IMR-90 (cell line): ENCODE results near the gene DAD1. TPM values are rescaled to one million over a fixed set of nuclear protein-coding genes. Genes with fewer than 3 reads are reported as not detected.

Experiments used
- ATAC-seq: fragments of 200-7000 bp; cut with Tn5 transposase; 2 replicates; pipeline ENCODE4 v1.9.1; 2020; ENCODE audit warnings: low read depth, mild to moderate bottlenecking, moderate library complexity
- BruUV-seq: library from RNA; stranded (reverse); fragments of 400-500 nt; replicated peaks from 2 replicates; lab custom pipeline; 2021; lab: Mats Ljungman, UMichigan
- CTCF ChIA-PET: fragments of 300-600 bp; formaldehyde crosslinking; extraction: SDS; loops from one replicate; lab custom pipeline; 2021; ENCODE audit warnings: antibody characterized with exemption; lab: Yijun Ruan, JAX
- POLR2A ChIA-PET: fragments of 300-600 bp; sonication (Branson Sonifier 250); formaldehyde crosslinking; loops from one replicate; lab custom pipeline; 2022; ENCODE audit warnings: antibody characterized with exemption; ENCODE audit not compliant: unreplicated experiment; lab: Charles Lee
- DNase-seq: peaks from one replicate; pipeline ENCODE4 v3.0.0; 2013
- H2AFZ ChIP-seq: replicated peaks from 2 replicates; pipeline ENCODE3; 2013; ENCODE audit warnings: low read length, mild to moderate bottlenecking; ENCODE audit not compliant: poor library complexity
- H2AK5ac ChIP-seq: 2 replicates; pipeline ENCODE4 v1.6.1; 2013; ENCODE audit warnings: low read depth, low read length, inconsistent platforms
- H2AK9ac ChIP-seq: replicated peaks from 2 replicates; pipeline ENCODE3; 2013; ENCODE audit warnings: mild to moderate bottlenecking, low read depth, low read length, moderate library complexity; ENCODE audit not compliant: poor library complexity
- H2BK120ac ChIP-seq: 2 replicates; pipeline ENCODE4 v1.6.1; 2013; ENCODE audit warnings: low read depth, low read length, inconsistent platforms
- H2BK15ac ChIP-seq: 3 replicates; pipeline ENCODE4 v1.6.1; 2013; ENCODE audit warnings: low read depth, low read length, inconsistent platforms
- H2BK20ac ChIP-seq: 2 replicates; pipeline ENCODE4 v1.6.1; 2013; ENCODE audit warnings: low read depth, mild to moderate bottlenecking, inconsistent platforms, low read length, moderate library complexity
- H2BK5ac ChIP-seq: 2 replicates; pipeline ENCODE4 v1.6.1; 2013; ENCODE audit warnings: mild to moderate bottlenecking, low read depth, low read length, inconsistent platforms; ENCODE audit not compliant: poor library complexity, severe bottlenecking
- H3K14ac ChIP-seq: replicated peaks from 2 replicates; pipeline ENCODE4 v1.6.1; 2013; ENCODE audit warnings: low read depth, low read length, inconsistent platforms
- H3K18ac ChIP-seq: 2 replicates; pipeline ENCODE4 v1.6.1; 2013; ENCODE audit warnings: low read depth, low read length, control low read depth
- H3K23ac ChIP-seq: 2 replicates; pipeline ENCODE4 v1.6.1; 2013; ENCODE audit warnings: low read depth, low read length, inconsistent platforms
- H3K27ac ChIP-seq: 2 replicates; pipeline ENCODE4 v1.5.1; 2013; ENCODE audit warnings: mild to moderate bottlenecking, control low read depth, low read length; ENCODE audit not compliant: insufficient read depth
- H3K27me3 ChIP-seq: 2 replicates; pipeline ENCODE4 v1.6.1; 2013; ENCODE audit warnings: low read length; ENCODE audit not compliant: control insufficient read depth, insufficient read depth
- H3K36me3 ChIP-seq: 2 replicates; pipeline ENCODE4 v1.6.1; 2013; ENCODE audit warnings: low read length, mixed read lengths; ENCODE audit not compliant: control insufficient read depth, insufficient read depth
- H3K4ac ChIP-seq: 2 replicates; pipeline ENCODE4 v1.6.1; 2013; ENCODE audit warnings: low read depth, low read length, inconsistent platforms
- H3K4me1 ChIP-seq: 2 replicates; pipeline ENCODE4 v1.6.1; 2013; ENCODE audit warnings: low read length, mixed read lengths; ENCODE audit not compliant: control insufficient read depth, insufficient read depth
- H3K4me2 ChIP-seq: 2 replicates; pipeline ENCODE4 v1.6.1; 2013; ENCODE audit warnings: low read depth, mild to moderate bottlenecking, control low read depth, low read length, moderate library complexity
- H3K4me3 ChIP-seq: 2 replicates; pipeline ENCODE4 v1.5.1; 2013; ENCODE audit warnings: low read depth, mild to moderate bottlenecking, control low read depth, low read length, moderate library complexity; ENCODE audit not compliant: insufficient read depth
- H3K56ac ChIP-seq: 2 replicates; pipeline ENCODE4 v1.6.1; 2013; ENCODE audit warnings: low read length, inconsistent platforms; ENCODE audit not compliant: insufficient read depth; ENCODE audit errors: extremely low read depth
- H3K79me1 ChIP-seq, 2 experiments: 2 replicates each; pipeline ENCODE4 v1.6.1; 2013; ENCODE audit warnings: low read length in 2 of 2, inconsistent platforms in 1 of 2, low read depth in 1 of 2
- H3K9ac ChIP-seq: 2 replicates; pipeline ENCODE4 v1.6.1; 2013; ENCODE audit warnings: low read depth, low read length, control low read depth
- H3K9me1 ChIP-seq: 2 replicates; pipeline ENCODE4 v1.6.1; 2013; ENCODE audit warnings: low read length, inconsistent platforms; ENCODE audit not compliant: insufficient read depth
- H3K9me3 ChIP-seq: 2 replicates; pipeline ENCODE4 v1.6.1; 2013; ENCODE audit warnings: low read length; ENCODE audit not compliant: control insufficient read depth, insufficient read depth
- H4K20me1 ChIP-seq: 2 replicates; pipeline ENCODE4 v1.6.1; 2013; ENCODE audit warnings: low read length, inconsistent platforms; ENCODE audit not compliant: insufficient read depth
- H4K5ac ChIP-seq: 2 replicates; pipeline ENCODE4 v1.6.1; 2013; ENCODE audit warnings: mild to moderate bottlenecking, low read depth, low read length, control low read depth
- H4K8ac ChIP-seq, 2 experiments: 2 replicates each; pipeline ENCODE4 v1.6.1; 2013; ENCODE audit warnings: low read depth in 2 of 2, low read length in 2 of 2, control low read depth in 1 of 2, inconsistent platforms in 1 of 2
- H4K91ac ChIP-seq: 2 replicates; pipeline ENCODE4 v1.6.1; 2013; ENCODE audit warnings: low read depth, low read length, inconsistent platforms; ENCODE audit not compliant: insufficient read depth
- BHLHE40 ChIP-seq: fragments of 150-350 bp; IDR thresholded peaks from 2 replicates; pipeline ENCODE4 v1.6.1; 2016; ENCODE audit warnings: mild to moderate bottlenecking, low read depth, low read length
- CEBPB ChIP-seq: IDR thresholded peaks from 2 replicates; pipeline ENCODE4 v1.6.1; 2012; ENCODE audit warnings: low read depth, low read length, improper control_type of control experiment
- CHD1 ChIP-seq: IDR thresholded peaks from 2 replicates; pipeline ENCODE4 v1.6.1; 2012; ENCODE audit warnings: low read depth, low read length, improper control_type of control experiment
- CTCF ChIP-seq: conservative IDR thresholded peaks from 2 replicates; pipeline ENCODE4 v1.5.1; 2012; ENCODE audit warnings: mild to moderate bottlenecking, low read depth, low read length, improper control_type of control experiment
- ELK1 ChIP-seq: fragments of 150-350 bp; IDR thresholded peaks from 2 replicates; pipeline ENCODE4 v1.6.1; 2016; ENCODE audit warnings: low read depth, mild to moderate bottlenecking, low read length, moderate library complexity, borderline replicate concordance
- FOS ChIP-seq: fragments of 150-350 bp; IDR thresholded peaks from 2 replicates; pipeline ENCODE4 v1.6.1; 2016; ENCODE audit warnings: low read depth, low read length
- MAFK ChIP-seq: IDR thresholded peaks from 2 replicates; pipeline ENCODE4 v1.6.1; 2012; ENCODE audit warnings: low read depth, low read length, improper control_type of control experiment
- MAZ ChIP-seq: IDR thresholded peaks from 2 replicates; pipeline ENCODE4 v1.6.1; 2012; ENCODE audit warnings: low read depth, mild to moderate bottlenecking, low read length, improper control_type of control experiment, moderate library complexity, borderline replicate concordance
- MXI1 ChIP-seq: IDR thresholded peaks from 2 replicates; pipeline ENCODE4 v1.6.1; 2012; ENCODE audit warnings: low read depth, mild to moderate bottlenecking, low read length, moderate library complexity, borderline replicate concordance
- NFE2L2 ChIP-seq: fragments of 150-350 bp; IDR thresholded peaks from 2 replicates; pipeline ENCODE4 v1.6.1; 2016; ENCODE audit warnings: low read depth, mild to moderate bottlenecking, low read length
- RAD21 ChIP-seq: IDR thresholded peaks from 2 replicates; pipeline ENCODE4 v1.6.1; 2012; ENCODE audit warnings: low read length, improper control_type of control experiment
- RCOR1 ChIP-seq: IDR thresholded peaks from 2 replicates; pipeline ENCODE4 v1.6.1; 2012; ENCODE audit warnings: mild to moderate bottlenecking, low read length, improper control_type of control experiment; ENCODE audit not compliant: insufficient replicate concordance
- RFX5 ChIP-seq: IDR thresholded peaks from 2 replicates; pipeline ENCODE4 v1.8.0; 2012; ENCODE audit warnings: low read depth, mild to moderate bottlenecking, low read length, moderate library complexity
- SMC3 ChIP-seq: fragments of 150-350 bp; IDR thresholded peaks from 2 replicates; pipeline ENCODE4 v1.6.1; 2016; ENCODE audit warnings: low read depth, mild to moderate bottlenecking, antibody characterized with exemption, low read length, moderate library complexity
- USF2 ChIP-seq: fragments of 150-350 bp; IDR thresholded peaks from 2 replicates; pipeline ENCODE4 v1.6.1; 2017; ENCODE audit warnings: mild to moderate bottlenecking, antibody characterized with exemption, low read length, low read depth
- WGBS, 2 experiments: methylation state at CpG; one replicate each; pipeline versions ENCODE4 v1.1.5 to v1.1.7; 2013; ENCODE audit warnings: missing lambda C conversion rate in 2 of 2; ENCODE audit not compliant: insufficient read length in 1 of 2; ENCODE audit errors: extremely low coverage in 2 of 2; 5-methylcytosine and 5-hydroxymethylcytosine counted together
- dilution Hi-C: fragments of 300-500 bp; cut with HindIII; formaldehyde crosslinking; loops from one replicate; pipeline ENCODE4 v1.14.3; 2018; ENCODE audit warnings: low sequenced_read_pairs; ENCODE audit not compliant: unreplicated experiment
- in situ Hi-C: fragments of 300-500 bp; cut with MboI; formaldehyde crosslinking; loops from 3 replicates; pipeline ENCODE4 v1.14.3; 2019; ENCODE audit warnings: low sequenced_read_pairs, inconsistent platforms, mixed read lengths
- intact Hi-C: fragments of 100-400 bp; cut with micrococcal nuclease; formaldehyde crosslinking; loops from 2 replicates; pipeline ENCODE4 v1.10.0; 2022
- polyA plus RNA-seq, 3 experiments: library from polyadenylated mRNA; depleted of rRNA; stranded (reverse); fragments of >200 nt; gene quantifications; 2 replicates each; pipeline ENCODE4 v1.2.3, GENCODE V29; 2012; ENCODE audit warnings: low replicate concordance in 1 of 3
- total RNA-seq: library from RNA; depleted of rRNA; stranded (reverse); fragments of >200 nt; gene quantifications from 2 replicates; pipeline ENCODE4 v1.2.3, GENCODE V29; 2012

The DAD1 gene
- total and polyA plus RNA-seq, 2 of the 4 experiments (the other 2 are of a cell fraction): 396 to 496 TPM

DNA sequence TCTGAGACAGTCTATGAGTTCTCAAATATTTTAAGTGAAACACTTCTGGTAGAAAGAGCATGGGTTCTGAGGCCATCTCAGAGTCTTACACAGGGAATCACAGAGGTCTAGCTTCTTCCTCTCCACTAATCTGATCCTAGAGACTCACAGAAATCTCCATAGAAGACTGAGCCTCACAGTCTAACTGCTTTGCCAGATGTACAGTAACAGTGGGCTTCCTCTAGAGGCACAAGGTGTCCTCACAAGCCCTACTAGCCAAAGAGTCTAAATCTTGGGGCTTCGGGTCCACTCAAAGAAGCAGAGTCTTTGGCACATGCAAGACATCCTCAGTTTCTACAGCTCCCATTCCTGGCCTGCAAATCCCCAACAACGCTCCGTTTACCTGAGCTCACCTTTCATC, 41.0 kb upstream of the DAD1 start:
- no peak for TF ChIP-seq CEBPB
- TF ChIP-seq BHLHE40: no peak
- no peak for TF ChIP-seq CHD1
- TF ChIP-seq MAZ: no peak
- no peak for TF ChIP-seq SMC3
- TF ChIP-seq MAFK: no peak
- TF ChIP-seq RFX5: no peak
- no peak for TF ChIP-seq CTCF
- no peak for TF ChIP-seq MXI1
- no peak for TF ChIP-seq FOS
- no peak for TF ChIP-seq ELK1
- TF ChIP-seq RCOR1: no peak
- no peak for TF ChIP-seq USF2
- no peak for TF ChIP-seq NFE2L2
- TF ChIP-seq RAD21: no peak
- BruUV-seq: no TSS peak
- no peak overlapping the region for H2AFZ ChIP-seq
- ChIA-PET POLR2A (no interaction called here), CTCF (no interaction called here)
- no peak overlapping the region for H2BK15ac ChIP-seq
- dilution Hi-C loops (no loop called here), in situ Hi-C loops (no loop called here), intact Hi-C loops (no loop called here)
- no peak overlapping the region for H4K5ac ChIP-seq
- ATAC-seq (no peak), DNase-seq (no peak)
- H3K4me2 ChIP-seq: no peak overlapping the region
- H3K36me3 ChIP-seq: no peaks in the 10 kb centered on the region
- H3K9me3 ChIP-seq: no peaks in the 10 kb centered on the region
- no peak overlapping the region; the same call in 1 of the 2 replicates for H2BK120ac ChIP-seq
- H3K18ac ChIP-seq: no peak overlapping the region
- H2BK20ac ChIP-seq: no peak overlapping the region
- no peak overlapping the region for H4K91ac ChIP-seq
- H3K9me1 ChIP-seq: no peaks in the 10 kb centered on the region; the same call in 1 of the 2 replicates
- peak overlapping the region; percentile 23 for H2AK9ac ChIP-seq
- peaks cover 10% of the 10 kb centered on the region for H3K27me3 ChIP-seq
- no peak overlapping the region for H3K56ac ChIP-seq
- H3K14ac ChIP-seq: 0 out of 2 replicates have a peak overlapping the region, but pooled peaks have one; percentile 37
- H3K9ac ChIP-seq: no peak overlapping the region
- H3K23ac ChIP-seq: no peak overlapping the region
- no peak overlapping the region for H3K4ac ChIP-seq
- WGBS, 2 experiments: 100% methylated on average over 1 of the region's 3 CpGs; no CpG with 5 or more reads in 1 of the 2 experiments
- H4K8ac ChIP-seq: no peak overlapping the region
- H3K27ac ChIP-seq: no peak overlapping the region
- no peak overlapping the region for H2AK5ac ChIP-seq
- H3K4me1 ChIP-seq: peaks cover 4% of the 10 kb centered on the region; the same call in 1 of the 2 replicates
- H3K4me3 ChIP-seq: no peak overlapping the region
- no peaks in the 10 kb centered on the region for H3K79me1 ChIP-seq
- no peak overlapping the region for H2BK5ac ChIP-seq
- H4K20me1 ChIP-seq: no peaks in the 10 kb centered on the region
